GM19239 (cell line): Measurements from ENCODE around the gene ACYP2.
"Not testable (repeated sequence)": the region's sequence is repeated elsewhere in the genome, so short reads cannot be mapped to it uniquely, and the experiment has no call there.

Experiments
- DNase-seq: peaks from one replicate; pipeline ENCODE4 v3.0.0; 2011; ENCODE audit warnings: low spot score; ENCODE audit not compliant: insufficient read length
- FAIRE-seq: peaks from 2 replicates; lab custom pipeline; 2011; peaks lifted over from hg19 to GRCh38; lab: Jason Lieb, UNC

The ACYP2 gene

GRCh38 chr2:54096141-54096540 is 19.3 kb upstream of the ACYP2 start:
- DNase-seq, FAIRE-seq: not testable (repeated sequence)

GRCh38 chr2:54097124-54097523 is 18.3 kb upstream of the ACYP2 start:
- DNase-seq (no peak), FAIRE-seq (no peak)

GRCh38 chr2:54099370-54099769 is 16.0 kb upstream of the ACYP2 start:
- no peak for FAIRE-seq

GRCh38 chr2:54099829-54100585 is 15.4 kb upstream of the ACYP2 start:
- DNase-seq (no peak), FAIRE-seq (peak; percentile 86)

More at GRCh38 chr2:54099370-54099769, 16.0 kb upstream of the ACYP2 start:
- no peak for DNase-seq

- no peak for DNase-seq
- FAIRE-seq = no peak
Measured at GRCh38 chr2:54100772-54101171, 14.6 kb upstream of the ACYP2 start.

GRCh38 chr2:54103454-54104314 is 11.7 kb upstream of the ACYP2 start:
- no peak for DNase-seq
- FAIRE-seq = peak; percentile 26

- FAIRE-seq (peak; percentile 57), DNase-seq (no peak)
Measured at GRCh38 chr2:54106631-54107454, 8.6 kb upstream of the ACYP2 start.

- FAIRE-seq (no peak), DNase-seq (no peak)
Measured at GRCh38 chr2:54107455-54107764, 8.0 kb upstream of the ACYP2 start.

- no peak for FAIRE-seq
- no peak for DNase-seq
Measured at GRCh38 chr2:54107903-54108615, 7.4 kb upstream of the ACYP2 start.

- no peak for FAIRE-seq
- no peak for DNase-seq
Measured at GRCh38 chr2:54109848-54110247, 5.6 kb upstream of the ACYP2 start.

GRCh38 chr2:54114479-54114878 is 936 bp upstream of the ACYP2 start:
- not testable (repeated sequence) for FAIRE-seq

GRCh38 chr2:54114936-54115283 is 505 bp upstream of the ACYP2 start:
- DNase-seq = no peak
- peak; percentile 51 for FAIRE-seq

More at GRCh38 chr2:54114479-54114878, 936 bp upstream of the ACYP2 start:
- DNase-seq = not testable (repeated sequence)

GRCh38 chr2:54116598-54116997 is 1.2 kb downstream of the ACYP2 start:
- not testable (repeated sequence) for DNase-seq, FAIRE-seq

GRCh38 chr2:54120950-54121349 is 5.5 kb downstream of the ACYP2 start:
- FAIRE-seq (no peak), DNase-seq (no peak)

- no peak for FAIRE-seq
- no peak for DNase-seq
Measured at GRCh38 chr2:54122171-54122935, 6.9 kb downstream of the ACYP2 start.

GRCh38 chr2:54122939-54123338 is 7.5 kb downstream of the ACYP2 start:
- no peak for DNase-seq
- no peak for FAIRE-seq

- DNase-seq, FAIRE-seq: not testable (repeated sequence)
Measured at GRCh38 chr2:54127174-54127573, 11.8 kb downstream of the ACYP2 start.

- DNase-seq (no peak), FAIRE-seq (no peak)
Measured at GRCh38 chr2:54133056-54133455, 17.6 kb downstream of the ACYP2 start.

- FAIRE-seq (no peak), DNase-seq (no peak)
Measured at GRCh38 chr2:54139210-54139609, 23.8 kb downstream of the ACYP2 start.
